ENCODE results near the gene SLC48A1. TPM values are rescaled to one million over a fixed set of nuclear protein-coding genes. Genes with fewer than 3 reads are reported as not detected.
A peak's percentile ranks its signal among the peaks of the same experiment; 100 is the strongest.

SLC48A1 gene
- total and polyA plus RNA-seq, 12 donors: 12.6 to 31.9 (median 22.1) TPM

DNA sequence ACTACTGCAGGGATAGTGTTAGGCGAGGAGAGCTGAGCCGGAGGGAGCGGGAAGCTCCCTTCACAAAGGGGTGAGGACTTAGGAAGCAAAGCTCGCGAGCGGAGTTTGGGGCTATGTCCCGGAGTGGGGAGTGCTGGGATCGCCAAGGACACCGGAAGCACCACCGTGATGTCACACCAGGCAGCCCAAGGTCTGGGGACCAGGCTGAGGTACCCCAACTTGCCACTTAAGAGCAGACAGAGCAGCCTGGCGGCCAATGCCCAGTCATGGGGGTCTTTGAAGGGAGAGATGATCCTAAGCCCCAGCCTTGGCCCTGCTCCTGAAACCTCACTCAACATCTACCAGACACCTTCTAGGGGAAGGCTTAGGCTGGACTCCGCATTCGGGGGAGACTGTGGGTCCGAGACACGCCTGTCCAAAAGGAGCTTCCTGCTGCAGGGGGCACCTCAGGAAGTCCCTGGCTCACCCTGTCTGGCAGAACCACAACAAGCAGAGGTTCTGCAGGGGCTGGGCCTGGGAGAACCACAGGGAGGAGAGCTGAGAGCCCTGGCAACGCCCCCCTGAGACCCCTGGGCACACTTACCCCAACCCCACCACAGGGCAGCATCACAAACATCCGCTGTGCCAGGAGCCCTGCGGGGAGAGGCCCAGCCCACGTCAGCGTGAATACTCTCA lies 17.8 kb downstream of the SLC48A1 start:
- H3K4me1 ChIP-seq: peaks cover 0 to 20% (median 3%) of the 10 kb centered on the region in 9 donors
- H3K27ac ChIP-seq: peak overlapping the region in 1 of 10 donors; percentile 21
- H3K9me3 ChIP-seq: no peaks in the 10 kb centered on the region
- TF ChIP-seq, protein P1, sequence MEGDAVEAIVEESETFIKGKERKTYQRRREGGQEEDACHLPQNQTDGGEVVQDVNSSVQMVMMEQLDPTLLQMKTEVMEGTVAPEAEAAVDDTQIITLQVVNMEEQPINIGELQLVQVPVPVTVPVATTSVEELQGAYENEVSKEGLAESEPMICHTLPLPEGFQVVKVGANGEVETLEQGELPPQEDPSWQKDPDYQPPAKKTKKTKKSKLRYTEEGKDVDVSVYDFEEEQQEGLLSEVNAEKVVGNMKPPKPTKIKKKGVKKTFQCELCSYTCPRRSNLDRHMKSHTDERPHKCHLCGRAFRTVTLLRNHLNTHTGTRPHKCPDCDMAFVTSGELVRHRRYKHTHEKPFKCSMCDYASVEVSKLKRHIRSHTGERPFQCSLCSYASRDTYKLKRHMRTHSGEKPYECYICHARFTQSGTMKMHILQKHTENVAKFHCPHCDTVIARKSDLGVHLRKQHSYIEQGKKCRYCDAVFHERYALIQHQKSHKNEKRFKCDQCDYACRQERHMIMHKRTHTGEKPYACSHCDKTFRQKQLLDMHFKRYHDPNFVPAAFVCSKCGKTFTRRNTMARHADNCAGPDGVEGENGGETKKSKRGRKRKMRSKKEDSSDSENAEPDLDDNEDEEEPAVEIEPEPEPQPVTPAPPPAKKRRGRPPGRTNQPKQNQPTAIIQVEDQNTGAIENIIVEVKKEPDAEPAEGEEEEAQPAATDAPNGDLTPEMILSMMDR (IDR thresholded peaks at IDR 0.05): no peak
- ATAC-seq: no peak
- peak in 1 of 2 donors; percentile 4 for DNase-seq
- no peaks in the 10 kb centered on the region for H3K27me3 ChIP-seq
- H3K4me3 ChIP-seq: no peak overlapping the region
- peaks cover 0 to 100% (median 97%) of the 10 kb centered on the region in 9 donors for H3K36me3 ChIP-seq
- intact Hi-C loops (cut with DNase I): no loop called here
- 92% methylated on average over 20 of the region's 20 CpGs for WGBS, 2 donors

DNA sequence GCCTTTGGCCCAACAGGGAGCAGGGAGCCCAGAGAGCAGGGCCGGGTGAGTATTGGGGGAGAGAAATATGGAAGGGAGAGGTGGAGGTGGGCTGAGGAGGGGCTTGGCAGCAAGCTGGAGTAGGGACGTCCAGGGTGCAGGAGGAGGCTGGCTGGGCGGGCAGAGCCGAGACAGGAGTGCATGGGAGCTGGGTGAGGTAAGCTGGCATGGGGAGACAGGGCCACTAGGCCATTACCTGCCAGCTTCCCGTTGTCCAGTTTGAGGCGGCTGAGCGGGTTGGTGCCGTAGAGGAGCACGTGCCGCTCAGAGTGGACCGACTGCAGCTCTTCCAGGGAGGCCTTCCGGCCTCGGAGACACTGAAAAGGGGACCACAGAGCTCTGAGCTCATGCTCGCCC lies 18.3 kb downstream of the SLC48A1 start:
- ATAC-seq: no peak
- H3K27ac ChIP-seq: peak overlapping the region in 1 of 10 donors; percentile 21

DNA sequence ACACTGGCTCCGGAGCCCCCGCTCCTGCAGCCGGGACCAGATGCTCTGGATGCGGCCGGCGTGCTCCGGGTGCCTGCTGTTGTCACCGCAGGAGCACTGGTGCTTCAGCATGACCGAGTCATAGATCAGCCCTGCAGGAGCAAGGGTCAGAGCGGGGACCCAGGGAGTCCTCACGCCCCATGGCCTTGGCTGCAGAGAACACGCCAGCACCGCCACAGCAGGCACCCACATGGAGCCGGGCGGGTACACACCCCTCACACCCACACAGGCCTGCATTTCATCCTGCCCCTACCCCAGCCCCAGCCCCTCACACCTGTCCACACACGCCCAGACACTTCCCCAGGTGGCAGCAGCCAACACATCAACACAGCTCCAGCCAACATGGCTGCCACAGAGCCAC lies 18.8 kb downstream of the SLC48A1 start:
- peak overlapping the region in 1 of 10 donors; percentile 21 for H3K27ac ChIP-seq
- TF ChIP-seq, protein P1 (IDR thresholded peaks at IDR 0.05): no peak
- peaks cover 0 to 10% (median under 1%) of the 10 kb centered on the region in 9 donors for H3K4me1 ChIP-seq
- intact Hi-C loops (cut with DNase I): no loop called here
- WGBS, 2 donors: 93 to 94% methylated on average over 16 of the region's 16 CpGs
- DNase-seq: peak in 1 of 2 donors; percentile 12
- H3K36me3 ChIP-seq: peaks cover 0 to 100% (median 96%) of the 10 kb centered on the region in 9 donors
- no peak overlapping the region for H3K4me3 ChIP-seq
- ATAC-seq: no peak
- H3K9me3 ChIP-seq: no peaks in the 10 kb centered on the region
- no peaks in the 10 kb centered on the region for H3K27me3 ChIP-seq

More for the DNA sequence above, 18.3 kb downstream of the SLC48A1 start:
- Histone ChIP-seq H3K4me1 (peaks cover 0 to 16% (median 3%) of the 10 kb centered on the region in 9 donors), H3K9me3 (no peaks in the 10 kb centered on the region), H3K4me3 (no peak overlapping the region), H3K36me3 (peaks cover 0 to 100% (median 97%) of the 10 kb centered on the region in 9 donors), H3K27me3 (no peaks in the 10 kb centered on the region)
- intact Hi-C loops (cut with DNase I): no loop called here
- TF ChIP-seq, protein P1 (IDR thresholded peaks at IDR 0.05): no peak
- peak in 1 of 2 donors; percentile 9 for DNase-seq
- 92 to 94% methylated on average over 14 of the region's 14 CpGs for WGBS, 2 donors

- DNase-seq (peak in 1 of 2 donors; percentile 7), ATAC-seq (no peak)
- Histone ChIP-seq H3K4me3 (no peak overlapping the region), H3K27me3 (no peaks in the 10 kb centered on the region), H3K9me3 (no peaks in the 10 kb centered on the region), H3K4me1 (peaks cover 0 to 8% (median 0%) of the 10 kb centered on the region in 9 donors), H3K36me3 (peaks cover 0 to 99% (median 91%) of the 10 kb centered on the region in 9 donors), H3K27ac (peak overlapping the region in 2 of 10 donors; percentile 10 to 36)
- TF ChIP-seq, protein P1 (IDR thresholded peaks at IDR 0.05): no peak
- intact Hi-C loops (cut with DNase I): no loop called here
- 80 to 87% methylated on average over 15 of the region's 15 CpGs for WGBS, 2 donors
These were observed 20.1 kb downstream of the SLC48A1 start for GRCh38 chr12:47793015-47793681.

Measured in heart right ventricle (tissue), 16 donors.